Uterus (tissue), 4 donors: Measurements from ENCODE around the gene SMOC1. TPM values are rescaled to one million over a fixed set of nuclear protein-coding genes. Genes with fewer than 3 reads are reported as not detected.

Experiments
- DNase-seq, 2 donors: peaks; one replicate each; pipeline ENCODE4 v3.0.0-alpha.2; 2019 to 2020
- H3K27ac ChIP-seq, 2 donors: fragments of 200-600 bp; sonication (generic); 1 replicate in 1 of 2; 2 replicates in 1 of 2; pipeline ENCODE4 v1.5.1; 2016 to 2018
- H3K27me3 ChIP-seq, 2 donors: fragments of 200-600 bp; sonication (generic); one replicate each; pipeline ENCODE4 v1.5.1; 2018 to 2019; ENCODE audit warnings: control low read depth in 1 of 2
- H3K36me3 ChIP-seq, 2 donors: fragments of 200-600 bp; sonication (generic); one replicate each; pipeline ENCODE4 v1.5.1; 2019; ENCODE audit warnings: control low read depth in 1 of 2
- H3K4me1 ChIP-seq, 2 donors: fragments of 200-600 bp; sonication (generic); one replicate each; pipeline ENCODE4 v1.5.1; 2018 to 2019; ENCODE audit warnings: control low read depth in 1 of 2
- H3K4me3 ChIP-seq, 2 donors: fragments of 200-600 bp; sonication (generic); 1 replicate in 1 of 2; 2 replicates in 1 of 2; pipeline ENCODE4 v1.5.1; 2018 to 2019; ENCODE audit warnings: mild to moderate bottlenecking in 1 of 2
- H3K9me3 ChIP-seq, 2 donors: fragments of 200-600 bp; sonication (generic); one replicate each; pipeline ENCODE4 v1.5.1; 2019; ENCODE audit warnings: control low read depth in 1 of 2
- CTCF ChIP-seq, 4 experiments: fragments of 200-600 bp in 2 of 4; fragments of 450-650 bp in 2 of 4; sonication (generic) in 2 of 4; IDR thresholded peaks; one replicate each; pipeline ENCODE4 v1.5.1; 2016 to 2019; ENCODE audit warnings: antibody characterized with exemption in 4 of 4, mild to moderate bottlenecking in 2 of 4, moderate library complexity in 1 of 4
- POLR2A ChIP-seq, 2 donors: fragments of 450-650 bp; IDR thresholded peaks; one replicate each; pipeline ENCODE4 v1.6.1; 2016; ENCODE audit warnings: antibody characterized with exemption in 2 of 2, mild to moderate bottlenecking in 1 of 2, moderate library complexity in 1 of 2
- intact Hi-C: fragments of 100-400 bp; cut with DNase I; formaldehyde crosslinking; loops from one replicate; pipeline ENCODE4 v1.15.1; 2023; ENCODE audit warnings: low total_unique reads
- total RNA-seq, 4 donors: library from RNA; depleted of rRNA in 3 of 4; stranded (reverse); fragments of >200 nt in 3 of 4; gene quantifications; one replicate each; pipeline versions ENCODE4 v1.1.0 to v1.2.4, GENCODE V29; 2014 to 2023
- donor health status: DM: yes; HTN: yes; CAD: no.

The SMOC1 gene
- total RNA-seq, 4 donors from 2014 or later, result 0.59 to 2.1 (median 2.0) TPM; not detected in 1

DNA sequence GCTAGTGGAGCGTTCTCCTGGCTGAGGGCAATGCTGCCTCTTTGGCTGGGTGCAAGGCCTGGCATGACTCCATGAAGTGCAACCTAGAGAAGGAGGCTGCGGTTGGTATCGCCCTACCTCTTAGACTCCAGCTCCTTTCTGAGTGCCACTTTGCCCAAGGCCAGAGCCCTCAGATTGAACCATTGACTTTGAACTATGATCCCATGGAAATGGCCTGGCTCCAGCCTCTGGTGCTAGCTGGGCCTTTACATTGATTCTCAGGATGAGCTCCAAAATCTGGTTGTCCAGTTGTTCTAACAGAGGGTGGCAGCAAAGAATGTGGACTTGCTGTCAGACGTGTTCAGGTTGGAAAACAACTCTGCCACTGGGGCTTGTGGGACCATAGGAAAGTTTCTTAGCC lies 16.1 kb upstream of the SMOC1 start:
- H3K27ac ChIP-seq, result no peak overlapping the region
- no peaks in the 10 kb centered on the region for H3K9me3 ChIP-seq
- no peak overlapping the region for H3K4me3 ChIP-seq
- intact Hi-C loops, result no loop called here
- H3K36me3 ChIP-seq, result no peaks in the 10 kb centered on the region
- no peak for DNase-seq
- TF ChIP-seq CTCF (IDR thresholded peaks at IDR 0.05), result no peak
- TF ChIP-seq POLR2A (IDR thresholded peaks at IDR 0.05), result no peak
- H3K27me3 ChIP-seq, result no peaks in the 10 kb centered on the region
- no peaks in the 10 kb centered on the region for H3K4me1 ChIP-seq

- H3K36me3 ChIP-seq, result no peaks in the 10 kb centered on the region
- H3K4me1 ChIP-seq, result no peaks in the 10 kb centered on the region
- TF ChIP-seq CTCF (IDR thresholded peaks at IDR 0.05), result no peak
- no peak for TF ChIP-seq POLR2A (IDR thresholded peaks at IDR 0.05)
- H3K4me3 ChIP-seq, result no peak overlapping the region
- H3K27me3 ChIP-seq, result no peaks in the 10 kb centered on the region
- no peaks in the 10 kb centered on the region for H3K9me3 ChIP-seq
- DNase-seq, result no peak
- H3K27ac ChIP-seq, result no peak overlapping the region
- intact Hi-C loops, result no loop called here
Measured at GRCh38 chr14:69865701-69866365, 13.4 kb upstream of the SMOC1 start.

GRCh38 chr14:69868363-69868963 lies 10.8 kb upstream of the SMOC1 start:
- intact Hi-C loops, result no loop called here
- H3K4me3 ChIP-seq, result no peak overlapping the region
- no peaks in the 10 kb centered on the region for H3K36me3 ChIP-seq
- H3K9me3 ChIP-seq, result no peaks in the 10 kb centered on the region
- H3K27ac ChIP-seq, result no peak overlapping the region
- H3K27me3 ChIP-seq, result no peaks in the 10 kb centered on the region
- TF ChIP-seq POLR2A (IDR thresholded peaks at IDR 0.05), result no peak
- no peak for TF ChIP-seq CTCF (IDR thresholded peaks at IDR 0.05)
- no peaks in the 10 kb centered on the region for H3K4me1 ChIP-seq
- no peak for DNase-seq

GRCh38 chr14:69870613-69871012 lies 8.6 kb upstream of the SMOC1 start:
- TF ChIP-seq CTCF (IDR thresholded peaks at IDR 0.05), result no peak
- TF ChIP-seq POLR2A (IDR thresholded peaks at IDR 0.05), result no peak
- Histone ChIP-seq H3K4me1 (no peaks in the 10 kb centered on the region), H3K36me3 (no peaks in the 10 kb centered on the region), H3K9me3 (no peaks in the 10 kb centered on the region), H3K27me3 (no peaks in the 10 kb centered on the region), H3K4me3 (no peak overlapping the region), H3K27ac (no peak overlapping the region)
- no peak for DNase-seq
- intact Hi-C loops, result no loop called here

DNA sequence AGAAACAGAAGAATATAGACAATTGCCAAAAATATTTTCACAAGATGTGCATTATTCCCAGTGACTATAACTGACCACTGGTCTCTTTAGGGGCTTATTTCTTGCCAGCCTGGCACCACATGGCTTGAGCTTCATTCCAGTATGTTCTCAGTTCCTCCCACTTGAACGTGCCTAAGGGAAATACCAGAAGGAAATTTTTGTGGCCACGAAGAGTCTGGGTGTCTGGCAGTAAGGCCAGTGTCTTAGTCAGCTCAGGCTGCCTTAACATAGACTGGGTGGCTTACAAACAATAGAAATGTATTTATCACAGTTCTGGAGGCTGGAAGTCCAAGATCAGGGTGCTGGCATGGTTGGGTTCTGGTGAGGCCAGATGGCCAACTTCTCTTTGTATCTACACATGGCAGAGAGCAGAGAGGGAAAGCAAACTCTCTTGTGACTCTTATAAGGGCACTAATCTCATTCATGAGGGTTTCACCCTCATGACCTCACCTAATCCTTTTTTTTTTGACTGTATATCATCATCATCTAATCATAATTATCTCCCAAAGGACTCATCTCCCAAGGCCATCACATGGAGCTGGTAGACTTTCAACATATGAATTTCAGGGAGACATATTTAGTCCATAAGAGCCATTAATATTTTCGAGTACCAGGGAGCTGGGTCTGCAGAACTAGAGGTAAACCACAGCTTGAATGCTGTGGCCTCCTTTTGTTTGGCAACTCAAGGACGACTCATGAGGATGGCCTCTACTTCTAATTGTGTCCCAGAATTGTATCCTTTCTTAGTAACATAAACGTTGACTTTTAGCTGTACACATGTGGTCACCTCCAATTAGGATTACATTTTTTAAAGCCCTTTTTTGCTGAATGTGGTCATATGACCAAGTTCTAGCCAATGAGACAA lies 5.1 kb upstream of the SMOC1 start:
- no peaks in the 10 kb centered on the region for H3K36me3 ChIP-seq

More for the DNA sequence above, 5.1 kb upstream of the SMOC1 start:
- Histone ChIP-seq H3K4me3 (no peak overlapping the region), H3K27ac (no peak overlapping the region), H3K9me3 (no peaks in the 10 kb centered on the region), H3K27me3 (no peaks in the 10 kb centered on the region), H3K4me1 (no peaks in the 10 kb centered on the region)
- intact Hi-C loops, result no loop called here
- TF ChIP-seq CTCF (IDR thresholded peaks at IDR 0.05) (no peak), POLR2A (IDR thresholded peaks at IDR 0.05) (no peak)
- DNase-seq, result no peak
